Left renal pelvis (tissue), 4 donors: ENCODE measurements around the gene KIAA1958. TPM values are rescaled to one million over a fixed set of nuclear protein-coding genes. Genes with fewer than 3 reads are reported as not detected.
"Not testable (repeated sequence)": the region's sequence is repeated elsewhere in the genome, so short reads cannot be mapped to it uniquely, and the experiment has no call there.

Experiments used
- DNase-seq, 4 donors: peaks; one replicate each; pipeline ENCODE4 v3.0.0-alpha.2; 2013; ENCODE audit warnings: low read depth in 4 of 4, low spot score in 3 of 4
- polyA plus RNA-seq, 4 donors: library from polyadenylated mRNA; unstranded; fragments of 120-200 nt; gene quantifications; one replicate each; pipeline ENCODE4 v1.2.1, GENCODE V29; 2013; ENCODE audit not compliant: insufficient read length in 4 of 4

Gene KIAA1958
- polyA plus RNA-seq, 4 donors, result 5.7 to 15.9 (median 13.7) TPM

DNA sequence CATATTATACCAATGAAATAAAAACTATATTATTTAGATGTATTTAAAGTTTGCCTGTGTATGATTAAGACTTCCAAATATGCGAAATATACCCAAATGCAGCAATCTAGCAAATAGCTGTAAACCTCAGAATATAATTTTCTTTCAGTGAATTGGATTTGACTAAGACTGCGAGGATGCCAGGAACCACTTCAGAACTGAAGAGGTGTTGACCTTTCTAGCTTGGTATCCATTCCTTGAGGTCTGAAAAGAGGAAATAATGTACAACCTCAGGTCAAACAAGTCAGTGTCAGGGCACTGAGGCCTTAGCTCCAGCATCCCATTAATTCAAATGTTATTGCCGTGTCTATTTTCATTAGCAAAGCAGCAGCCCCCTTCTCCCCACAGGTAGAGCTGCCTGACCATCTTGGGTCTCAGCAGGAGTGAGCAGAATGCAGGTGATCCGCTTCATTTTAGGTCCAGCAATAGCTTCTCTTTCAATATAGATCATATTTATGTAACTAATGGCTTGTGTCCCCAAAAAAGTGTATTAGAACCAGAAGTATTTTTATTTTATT, 100.0 kb downstream of the KIAA1958 start:
- no peak for DNase-seq

DNA sequence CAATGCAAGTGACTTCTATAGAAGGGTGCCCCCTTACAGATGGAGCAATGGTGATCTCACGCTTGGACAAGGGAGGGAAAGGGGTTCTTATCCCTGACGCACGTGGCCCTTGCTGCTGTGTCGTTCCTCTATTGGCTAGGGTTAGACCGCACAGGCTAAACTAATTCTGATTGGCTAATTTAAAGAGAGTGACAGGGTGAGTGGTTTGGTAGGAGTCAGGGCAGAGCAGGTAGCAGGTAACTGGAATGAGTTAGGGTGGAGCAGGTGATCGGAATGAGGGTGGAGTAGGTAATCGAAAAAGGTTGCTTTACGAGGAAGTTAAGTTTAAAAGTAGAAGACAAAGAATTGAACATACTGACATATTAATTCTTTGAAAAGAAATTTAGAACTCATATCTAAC, 105.2 kb downstream of the KIAA1958 start:
- not testable (repeated sequence) for DNase-seq

GRCh38 chr9:112599732-112600131, 113.1 kb downstream of the KIAA1958 start:
- no peak for DNase-seq

- DNase-seq, result no peak
These were observed 115.0 kb downstream of the KIAA1958 start for GRCh38 chr9:112601636-112602035.

DNA sequence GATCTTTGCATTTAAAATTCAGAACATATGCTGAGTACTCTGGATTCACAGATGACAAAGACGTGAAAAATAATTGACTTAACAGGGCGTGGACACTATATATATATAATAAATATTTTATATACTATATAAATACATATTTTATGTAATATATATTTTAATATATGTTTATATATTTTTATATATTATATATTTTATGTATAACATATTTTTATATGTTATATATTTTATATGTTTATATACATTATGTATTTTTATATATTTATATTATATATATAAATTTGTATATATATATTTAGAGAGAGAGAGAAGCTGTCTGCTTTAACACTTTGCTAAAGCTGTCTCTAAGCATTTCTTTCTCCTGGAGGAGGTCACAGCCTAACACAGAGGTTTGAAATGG, 118.2 kb downstream of the KIAA1958 start:
- DNase-seq, result no peak

GRCh38 chr9:112605518-112605917, 118.9 kb downstream of the KIAA1958 start:
- no peak for DNase-seq

DNA sequence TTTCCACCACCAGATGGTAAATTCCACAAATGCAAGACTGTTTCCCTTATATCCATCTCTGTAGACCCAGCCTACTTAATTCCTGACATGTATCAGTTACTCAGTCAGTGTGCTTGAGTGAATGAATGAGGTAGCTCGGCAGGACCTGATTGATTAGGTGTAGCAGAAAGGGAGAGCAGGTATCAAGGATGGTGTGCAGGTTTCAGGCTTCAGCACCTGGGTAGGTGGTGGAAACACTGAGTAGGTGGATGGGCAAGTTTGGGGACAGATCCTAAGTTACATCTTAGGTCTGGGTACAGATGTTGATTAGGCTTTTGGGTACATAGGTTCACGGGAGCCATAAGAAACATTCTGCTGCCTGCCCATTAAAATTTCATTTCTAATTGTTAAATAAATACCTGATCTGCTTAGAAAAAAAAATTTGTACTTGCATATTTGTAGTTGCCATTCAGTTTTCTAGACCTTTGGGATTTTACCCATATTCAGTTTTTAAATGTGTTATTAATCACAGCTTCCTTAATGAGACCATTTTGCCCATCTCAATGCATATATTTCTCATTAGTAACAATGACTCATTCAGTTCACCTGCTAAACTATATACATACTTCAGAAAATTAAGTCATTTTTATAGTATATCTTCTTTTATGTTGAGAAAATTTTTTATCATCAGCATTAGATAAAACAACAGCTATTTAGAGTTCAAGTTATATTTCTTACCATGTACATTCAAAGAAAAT, 119.5 kb downstream of the KIAA1958 start:
- DNase-seq, result no peak

- no peak for DNase-seq
These were observed 122.2 kb downstream of the KIAA1958 start for GRCh38 chr9:112608851-112609250.

- DNase-seq, result no peak
These were observed 129.1 kb downstream of the KIAA1958 start for GRCh38 chr9:112615584-112616266.

- no peak for DNase-seq
These were observed 130.7 kb downstream of the KIAA1958 start for GRCh38 chr9:112617371-112617770.

- DNase-seq, result no peak
These were observed 131.9 kb downstream of the KIAA1958 start for GRCh38 chr9:112618385-112619009.

- no peak for DNase-seq
These were observed 133.8 kb downstream of the KIAA1958 start for GRCh38 chr9:112620388-112620787.

- no peak for DNase-seq
These were observed 134.5 kb downstream of the KIAA1958 start for GRCh38 chr9:112621018-112621655.

DNA sequence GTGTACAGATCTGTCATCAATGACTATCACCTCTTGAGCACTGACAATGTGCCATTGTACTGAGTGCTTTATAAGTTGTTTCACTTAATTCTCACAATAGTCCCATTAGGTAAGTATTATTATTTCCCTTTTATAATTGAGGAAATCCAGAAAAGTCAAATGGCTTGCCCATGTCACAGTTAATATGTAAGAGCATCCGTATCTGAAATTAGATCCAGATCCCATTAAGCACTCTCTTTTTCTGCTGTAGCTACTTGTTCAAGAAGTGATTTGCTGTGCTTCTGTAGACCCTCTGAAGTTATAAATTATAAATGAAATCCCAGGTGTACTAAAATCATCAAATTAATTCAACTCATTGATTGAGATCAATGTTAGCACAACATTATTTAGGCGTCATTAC, 136.6 kb downstream of the KIAA1958 start:
- no peak for DNase-seq

GRCh38 chr9:112624711-112625707, 138.4 kb downstream of the KIAA1958 start:
- DNase-seq, result no peak

- DNase-seq, result no peak
These were observed 143.3 kb downstream of the KIAA1958 start for GRCh38 chr9:112629671-112630485.

- no peak for DNase-seq
These were observed 144.9 kb downstream of the KIAA1958 start for GRCh38 chr9:112631313-112632070.

DNA sequence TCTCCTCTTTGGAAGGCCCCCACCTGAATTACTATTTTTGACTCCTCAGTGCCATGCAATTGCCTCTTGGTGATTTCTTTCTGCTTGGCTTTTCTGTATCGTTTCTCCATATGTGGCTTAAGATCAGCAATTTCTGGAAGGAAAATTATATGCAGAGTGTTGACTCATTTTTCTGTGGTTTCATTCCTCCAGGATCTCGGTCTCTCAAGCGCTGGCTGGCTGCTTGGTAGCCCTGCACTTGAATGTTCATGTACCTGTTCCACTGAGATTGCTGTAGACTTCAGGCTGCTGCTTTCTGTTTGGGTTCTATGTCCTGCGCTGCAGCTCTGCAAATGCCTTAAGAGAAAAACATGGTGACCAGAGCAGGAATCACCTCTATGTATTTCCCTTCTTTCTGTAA, 153.7 kb downstream of the KIAA1958 start:
- no peak for DNase-seq
